Eye (tissue), 1 donor: ENCODE results near the gene NBDY.
A peak's percentile ranks its signal among the peaks of the same experiment; 100 is the strongest.
"Not testable (repeated sequence)": the region's sequence is repeated elsewhere in the genome, so short reads cannot be mapped to it uniquely, and the experiment has no call there.

Experiments used
- DNase-seq: peaks from one replicate; pipeline ENCODE4 v3.0.0-alpha.2; 2015

Gene NBDY

GRCh38 chrX:56802921-56803849, 74.1 kb downstream of the NBDY start:
- peak; percentile 45 for DNase-seq

GRCh38 chrX:56803850-56804681, 75.0 kb downstream of the NBDY start:
- no peak for DNase-seq

- no peak for DNase-seq
Measured at GRCh38 chrX:56804867-56805266, 75.8 kb downstream of the NBDY start.

GRCh38 chrX:56805399-56805798, 76.4 kb downstream of the NBDY start:
- DNase-seq: no peak

GRCh38 chrX:56806176-56806575, 77.1 kb downstream of the NBDY start:
- DNase-seq: not testable (repeated sequence)

GRCh38 chrX:56811599-56811998, 82.6 kb downstream of the NBDY start:
- DNase-seq: no peak

GRCh38 chrX:56812515-56813105, 83.6 kb downstream of the NBDY start:
- DNase-seq: no peak

GRCh38 chrX:56813318-56813837, 84.3 kb downstream of the NBDY start:
- DNase-seq: no peak

- DNase-seq: no peak
Measured at GRCh38 chrX:56817179-56817578, 88.1 kb downstream of the NBDY start.

- no peak for DNase-seq
Measured at GRCh38 chrX:56826020-56826419, 97.0 kb downstream of the NBDY start.

GRCh38 chrX:56833626-56834025, 104.6 kb downstream of the NBDY start:
- no peak for DNase-seq

GRCh38 chrX:56853436-56853835, 124.4 kb downstream of the NBDY start:
- DNase-seq: no peak

- no peak for DNase-seq
Measured at GRCh38 chrX:56857042-56857441, 128.0 kb downstream of the NBDY start.

- no peak for DNase-seq
Measured at GRCh38 chrX:56860888-56861287, 131.8 kb downstream of the NBDY start.
